CD14-positive monocyte (primary cell): Measurements from ENCODE around the gene SRSF7. TPM values are rescaled to one million over a fixed set of nuclear protein-coding genes. Genes with fewer than 3 reads are reported as not detected.

Experiments used
- DNase-seq, 3 donors: peaks; one replicate each; pipeline ENCODE4 v3.0.0-alpha.2; 2011 to 2022
- H2AFZ ChIP-seq: 2 replicates; pipeline ENCODE4 v1.6.0; 2012; ENCODE audit warnings: mild to moderate bottlenecking, low read depth, low read length, inconsistent platforms; ENCODE audit not compliant: insufficient read depth, poor library complexity, severe bottlenecking
- H3K27ac ChIP-seq, 2 donors: 1 replicate in 1 of 2; 2 replicates in 1 of 2; pipeline ENCODE4 v1.5.1; 2012 to 2013; ENCODE audit warnings: low read length in 2 of 2, control low read depth in 1 of 2, inconsistent platforms in 1 of 2, low read depth in 1 of 2, mild to moderate bottlenecking in 1 of 2
- H3K27me3 ChIP-seq, 2 donors: one replicate each; pipeline versions ENCODE4 v1.6.0 to v1.6.1; 2011 to 2013; ENCODE audit warnings: low read length in 2 of 2; ENCODE audit not compliant: control insufficient read depth in 2 of 2, insufficient read depth in 2 of 2
- H3K36me3 ChIP-seq, 2 donors: replicated peaks in 1 of 2; 1 replicate in 1 of 2; 2 replicates in 1 of 2; pipeline versions ENCODE4 v1.5.1 to v1.6.1; 2012 to 2013; ENCODE audit warnings: low read length in 2 of 2, control low read depth in 1 of 2, inconsistent platforms in 1 of 2, mild to moderate bottlenecking in 1 of 2; ENCODE audit not compliant: insufficient read depth in 2 of 2, control insufficient read depth in 1 of 2
- H3K4me1 ChIP-seq, 2 donors: 1 replicate in 1 of 2; 2 replicates in 1 of 2; pipeline versions ENCODE4 v1.5.1 to v1.6.1; 2012 to 2013; ENCODE audit warnings: low read length in 2 of 2, control low read depth in 1 of 2, inconsistent platforms in 1 of 2, mild to moderate bottlenecking in 1 of 2, moderate library complexity in 1 of 2; ENCODE audit not compliant: insufficient read depth in 2 of 2, control insufficient read depth in 1 of 2
- H3K4me2 ChIP-seq: replicated peaks from 2 replicates; pipeline ENCODE3; 2012; ENCODE audit warnings: low read length, moderate library complexity, mild to moderate bottlenecking; ENCODE audit not compliant: poor library complexity, severe bottlenecking; ENCODE audit errors: extremely low read depth
- H3K4me3 ChIP-seq, 3 experiments: fragments of 200-600 bp in 1 of 3; sonication (generic) in 1 of 3; replicated peaks in 1 of 3; 1 replicate in 2 of 3; 2 replicates in 1 of 3; pipeline ENCODE4 v1.5.1; 2011 to 2013; ENCODE audit warnings: low read length in 3 of 3, mild to moderate bottlenecking in 3 of 3, control low read depth in 2 of 3, low read depth in 2 of 3, inconsistent platforms in 1 of 3, moderate library complexity in 1 of 3
- H3K79me2 ChIP-seq: 2 replicates; pipeline ENCODE4 v1.6.0; 2012; ENCODE audit warnings: mild to moderate bottlenecking, control low read depth, inconsistent platforms, low read length, moderate library complexity; ENCODE audit not compliant: insufficient read depth
- H3K9ac ChIP-seq: 2 replicates; pipeline ENCODE4 v1.6.0; 2017; ENCODE audit warnings: low read length, mild to moderate bottlenecking; ENCODE audit not compliant: insufficient read depth, poor library complexity, severe bottlenecking
- H3K9me3 ChIP-seq, 2 donors: replicated peaks in 1 of 2; 1 replicate in 1 of 2; 2 replicates in 1 of 2; pipeline versions ENCODE4 v1.5.1 to v1.6.1; 2012 to 2013; ENCODE audit warnings: low read length in 2 of 2, control low read depth in 1 of 2; ENCODE audit not compliant: control insufficient read depth in 1 of 2, insufficient read depth in 1 of 2
- H4K20me1 ChIP-seq: 2 replicates; pipeline ENCODE4 v1.6.0; 2012; ENCODE audit warnings: mild to moderate bottlenecking, low read length, control low read depth, moderate library complexity; ENCODE audit not compliant: insufficient read depth
- H3K27ac Mint-ChIP-seq, 7 donors: one replicate each; pipeline ENCODE4 v1.8.0; 2020; ENCODE audit warnings: mild to moderate bottlenecking in 7 of 7, mixed read lengths in 7 of 7, moderate library complexity in 6 of 7, inconsistent platforms in 2 of 7
- H3K27me3 Mint-ChIP-seq, 3 donors: one replicate each; pipeline ENCODE4 v1.8.0; 2021 to 2022; ENCODE audit warnings: low read depth in 3 of 3, mild to moderate bottlenecking in 3 of 3, mixed read lengths in 3 of 3, moderate library complexity in 3 of 3, inconsistent platforms in 1 of 3
- H3K36me3 Mint-ChIP-seq, 2 donors: one replicate each; pipeline ENCODE4 v1.8.0; 2020; ENCODE audit warnings: mixed read lengths in 2 of 2, inconsistent platforms in 1 of 2, mild to moderate bottlenecking in 1 of 2
- H3K4me1 Mint-ChIP-seq: one replicate; pipeline ENCODE4 v1.8.0; 2020; ENCODE audit warnings: mild to moderate bottlenecking, mixed read lengths
- H3K4me3 Mint-ChIP-seq, 2 donors: one replicate each; pipeline ENCODE4 v1.8.0; 2020; ENCODE audit warnings: mild to moderate bottlenecking in 2 of 2, mixed read lengths in 2 of 2, moderate library complexity in 1 of 2
- H3K9me3 Mint-ChIP-seq, 7 donors: one replicate each; pipeline ENCODE4 v1.8.0; 2020 to 2022; ENCODE audit warnings: mixed read lengths in 7 of 7, mild to moderate bottlenecking in 6 of 7, moderate library complexity in 6 of 7, inconsistent platforms in 2 of 7
- CTCF ChIP-seq: fragments of 200-600 bp; IDR thresholded peaks from one replicate; pipeline ENCODE4 v1.8.0; 2022; ENCODE audit warnings: antibody characterized with exemption, mild to moderate bottlenecking
- whole genome bisulfite sequencing: methylation state at CpG from one replicate; pipeline ENCODE4 v1.1.5; 2013; ENCODE audit warnings: missing lambda C conversion rate; ENCODE audit not compliant: insufficient coverage; 5-methylcytosine and 5-hydroxymethylcytosine counted together
- intact Hi-C, 2 donors: fragments of 100-400 bp; cut with micrococcal nuclease; formaldehyde crosslinking; loops; one replicate each; pipeline versions ENCODE4 v1.15.0 to v1.15.1; 2023
- polyA plus RNA-seq, 3 donors: library from polyadenylated mRNA; depleted of rRNA in 1 of 3; unstranded in 2 of 3; stranded (reverse) in 1 of 3; fragments of 300-500 nt in 2 of 3; fragments of >200 nt in 1 of 3; fragmentation: Illumina TruSeq in 2 of 3; gene quantifications; 1 replicate in 2 of 3; 2 replicates in 1 of 3; pipeline ENCODE4 v1.2.3, GENCODE V29; 2012 to 2021

Gene SRSF7
- polyA plus RNA-seq, 3 donors, result 226 to 299 (median 246) TPM

- no peak for DNase-seq
- H3K4me3 ChIP-seq, result peak overlapping the region; percentile 76 to 99 (median 84)
- Mint-ChIP-seq H3K9me3 (peaks cover 0 to 7% (median 0%) of the 10 kb centered on the region in 7 donors), H3K27ac (peak overlapping the region; percentile 92 to 99 (median 97)), H3K36me3 (peaks cover 30 to 33% of the 10 kb centered on the region in 2 donors), H3K27me3 (peaks cover 0 to 3% (median 0%) of the 10 kb centered on the region in 3 donors), H3K4me3 (peak overlapping the region; percentile 99 to 100), H3K4me1 (peaks cover 37% of the 10 kb centered on the region)
- peak overlapping the region; percentile 92 to 97 for H3K27ac ChIP-seq
- H3K4me2 ChIP-seq, result peak overlapping the region; percentile 95
- peak overlapping the region; percentile 91 for H3K9ac ChIP-seq
- TF ChIP-seq CTCF, result no peak
- intact Hi-C loops, result loop anchor here in 1 of 2 donors (2.0 kb wide), 1 partner anchor 375 kb away; the partner anchor contains the start of gene ATL2
- no peaks in the 10 kb centered on the region for H3K27me3 ChIP-seq
- peaks cover 27 to 30% of the 10 kb centered on the region in 2 donors for H3K36me3 ChIP-seq
- H3K9me3 ChIP-seq, result no peaks in the 10 kb centered on the region
- peak overlapping the region; percentile 91 for H2AFZ ChIP-seq
- peaks cover 43% of the 10 kb centered on the region for H3K79me2 ChIP-seq
- WGBS, result 19% methylated on average over 13 of the region's 18 CpGs
- H4K20me1 ChIP-seq, result peaks cover 43% of the 10 kb centered on the region
- H3K4me1 ChIP-seq, result peaks cover 39 to 43% of the 10 kb centered on the region in 2 donors
These were observed 642 bp upstream of the SRSF7 start for GRCh38 chr2:38751596-38752410.

- Histone ChIP-seq H3K27ac (peak overlapping the region; percentile 92 to 97), H3K9ac (peak overlapping the region; percentile 91), H3K9me3 (no peaks in the 10 kb centered on the region), H3K4me1 (peaks cover 39 to 46% of the 10 kb centered on the region in 2 donors), H4K20me1 (peaks cover 59% of the 10 kb centered on the region), H3K27me3 (no peaks in the 10 kb centered on the region), H3K4me3 (peak overlapping the region; percentile 76 to 99 (median 84)), H2AFZ (peak overlapping the region; percentile 91), H3K4me2 (peak overlapping the region; percentile 95), H3K79me2 (peaks cover 59% of the 10 kb centered on the region), H3K36me3 (peaks cover 42 to 45% of the 10 kb centered on the region in 2 donors)
- Mint-ChIP-seq H3K9me3 (peaks cover 0 to 3% (median 0%) of the 10 kb centered on the region in 7 donors), H3K27ac (peak overlapping the region; percentile 92 to 99 (median 97)), H3K36me3 (peaks cover 46 to 49% of the 10 kb centered on the region in 2 donors), H3K4me3 (peak overlapping the region; percentile 99 to 100), H3K27me3 (peaks cover 0 to 3% (median 0%) of the 10 kb centered on the region in 3 donors), H3K4me1 (peaks cover 47% of the 10 kb centered on the region)
- intact Hi-C loops, result loop anchor here in 1 of 2 donors (2.0 kb wide), 1 partner anchor 373 kb away; the partner anchor contains the start of gene ATL2
- peak in 1 of 3 donors; percentile 11 for DNase-seq
- under 1% methylated on average over 54 of the region's 59 CpGs for WGBS
- no peak for TF ChIP-seq CTCF
These were observed 910 bp downstream of the SRSF7 start for GRCh38 chr2:38750011-38750890.
